ENCODE results near the gene CORO7.

DNA sequence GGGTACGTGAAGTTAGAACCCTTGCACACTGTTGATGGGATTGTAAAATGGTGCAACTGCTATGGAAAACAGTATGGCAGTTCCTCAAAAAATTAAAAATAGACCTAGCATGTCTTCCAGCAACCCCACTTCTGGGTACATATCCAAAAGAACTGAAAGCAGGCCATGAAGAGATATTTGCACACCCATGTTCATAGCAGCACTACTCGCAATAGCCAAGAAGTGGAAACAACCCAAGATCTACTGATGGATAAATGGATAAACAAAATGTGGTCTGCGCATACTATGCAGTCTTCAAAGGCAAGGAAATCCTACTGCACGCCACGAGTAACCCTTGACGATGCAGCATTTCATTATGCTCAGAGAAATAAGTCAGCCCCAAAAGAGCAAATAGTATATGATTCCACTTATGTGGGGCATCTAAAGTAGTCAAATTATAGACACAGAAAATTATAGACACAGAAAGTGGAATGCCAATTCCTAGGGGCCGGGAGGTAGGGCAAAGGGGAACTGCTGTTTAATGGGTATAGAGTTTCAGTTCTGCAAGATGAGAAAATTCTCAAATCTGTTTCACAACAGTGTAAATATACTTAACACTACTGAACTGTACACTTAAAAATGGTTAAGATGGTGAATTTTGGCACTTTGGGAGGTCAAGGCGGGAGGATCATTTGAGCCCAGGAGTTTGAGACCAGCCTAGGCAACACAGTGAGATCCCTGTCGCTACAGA is 17.2 kb downstream of the CORO7 start:
- no peak for TF ChIP-seq JUNB (IDR thresholded peaks at IDR 0.05)
- no peak for TF ChIP-seq TFCP2L1 (CRISPR knock-in tag; IDR thresholded peaks at IDR 0.05)
- TF ChIP-seq BHLHE40 (IDR thresholded peaks at IDR 0.05; ENCODE audit: low read depth, low read length): no peak
- no peak for TF ChIP-seq NPAS2 (CRISPR knock-in tag; IDR thresholded peaks at IDR 0.05; ENCODE audit: borderline replicate concordance)
- TF ChIP-seq, protein P1, sequence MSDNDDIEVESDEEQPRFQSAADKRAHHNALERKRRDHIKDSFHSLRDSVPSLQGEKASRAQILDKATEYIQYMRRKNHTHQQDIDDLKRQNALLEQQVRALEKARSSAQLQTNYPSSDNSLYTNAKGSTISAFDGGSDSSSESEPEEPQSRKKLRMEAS (IDR thresholded peaks at IDR 0.05): no peak

Data from A549 (cell line).